ENCODE measurements around the gene HES1. TPM values are rescaled to one million over a fixed set of nuclear protein-coding genes. Genes with fewer than 3 reads are reported as not detected.

The HES1 gene
- polyA plus RNA-seq, 1 donor (not counting 4 experiments of a cell fraction or from before 2014, with no cell fraction given) = 138 TPM

DNA sequence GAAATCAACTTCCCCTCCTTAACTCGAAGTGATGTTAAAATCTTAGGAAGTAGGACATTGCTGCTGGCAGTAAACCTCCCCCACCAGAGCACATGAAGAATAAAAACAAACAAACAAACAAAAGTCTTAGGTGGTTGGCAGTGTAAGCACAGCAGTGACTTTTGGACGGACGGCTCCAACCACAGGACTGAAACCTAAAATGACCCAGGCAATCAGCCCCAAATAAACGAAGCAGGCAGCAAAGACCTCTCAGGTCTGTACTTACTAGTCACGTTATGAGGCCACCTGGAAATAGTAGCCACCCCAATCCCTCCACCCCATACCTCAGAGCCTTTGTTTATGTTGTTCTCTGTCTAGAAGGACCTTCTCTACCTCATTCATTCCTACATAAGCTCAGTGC lies 33.5 kb upstream of the HES1 start:
- TF ChIP-seq EZH2 (IDR thresholded peaks at IDR 0.05; ENCODE audit: low read length) = no peak
- TF ChIP-seq, protein P1, sequence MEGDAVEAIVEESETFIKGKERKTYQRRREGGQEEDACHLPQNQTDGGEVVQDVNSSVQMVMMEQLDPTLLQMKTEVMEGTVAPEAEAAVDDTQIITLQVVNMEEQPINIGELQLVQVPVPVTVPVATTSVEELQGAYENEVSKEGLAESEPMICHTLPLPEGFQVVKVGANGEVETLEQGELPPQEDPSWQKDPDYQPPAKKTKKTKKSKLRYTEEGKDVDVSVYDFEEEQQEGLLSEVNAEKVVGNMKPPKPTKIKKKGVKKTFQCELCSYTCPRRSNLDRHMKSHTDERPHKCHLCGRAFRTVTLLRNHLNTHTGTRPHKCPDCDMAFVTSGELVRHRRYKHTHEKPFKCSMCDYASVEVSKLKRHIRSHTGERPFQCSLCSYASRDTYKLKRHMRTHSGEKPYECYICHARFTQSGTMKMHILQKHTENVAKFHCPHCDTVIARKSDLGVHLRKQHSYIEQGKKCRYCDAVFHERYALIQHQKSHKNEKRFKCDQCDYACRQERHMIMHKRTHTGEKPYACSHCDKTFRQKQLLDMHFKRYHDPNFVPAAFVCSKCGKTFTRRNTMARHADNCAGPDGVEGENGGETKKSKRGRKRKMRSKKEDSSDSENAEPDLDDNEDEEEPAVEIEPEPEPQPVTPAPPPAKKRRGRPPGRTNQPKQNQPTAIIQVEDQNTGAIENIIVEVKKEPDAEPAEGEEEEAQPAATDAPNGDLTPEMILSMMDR (optimal IDR thresholded peaks at IDR 0.05 in 1 of 3, IDR thresholded peaks at IDR 0.05 in 1 of 3, conservative IDR thresholded peaks at IDR 0.05 in 1 of 3; ENCODE audit: extremely low read depth in 1 of 3, insufficient read depth in 2 of 3, low read length in 3 of 3) = no peak
- no peaks in the 10 kb centered on the region for H3K36me3 ChIP-seq (ENCODE audit: control insufficient read depth in 2 of 2, extremely low read depth in 1 of 2, insufficient read depth in 2 of 2, low read length in 2 of 2)
- no peaks in the 10 kb centered on the region for H3K9me3 ChIP-seq (ENCODE audit: control insufficient read depth, low read depth, low read length)
- H2AFZ ChIP-seq (ENCODE audit: control insufficient read depth, low read length) = no peak overlapping the region
- H4K20me1 ChIP-seq (ENCODE audit: control insufficient read depth, extremely low read depth, insufficient read depth, low read length) = no peaks in the 10 kb centered on the region
- dilution Hi-C loops (cut with MboI; ENCODE audit: extremely low pct_ligation_motif_present, low sequenced_read_pairs) = no loop called here
- H3K4me2 ChIP-seq (ENCODE audit: control insufficient read depth, extremely low read depth, insufficient read depth, low read depth, low read length) = no peak overlapping the region
- H3K4me3 ChIP-seq (ENCODE audit: control insufficient read depth in 2 of 3, extremely low read depth in 1 of 3, insufficient read depth in 2 of 3, low read depth in 1 of 3, low read length in 3 of 3) = no peak overlapping the region
- H3K27ac ChIP-seq (ENCODE audit: control insufficient read depth, insufficient read depth, low read length) = no peak overlapping the region
- no peak overlapping the region for H3K9ac ChIP-seq (ENCODE audit: control insufficient read depth, extremely low read depth, insufficient read depth, low read length)
- H3K79me2 ChIP-seq (ENCODE audit: control insufficient read depth, insufficient read depth, low read length) = no peaks in the 10 kb centered on the region
- DNase-seq (ENCODE audit: low read depth, low spot score) = no peak
- no peak for FAIRE-seq
- H3K27me3 ChIP-seq (ENCODE audit: control insufficient read depth, extremely low read depth, insufficient read depth, low read length) = peaks cover 68% of the 10 kb centered on the region
- H3K4me1 ChIP-seq (ENCODE audit: control insufficient read depth, extremely low read depth, insufficient read depth, low read length) = no peaks in the 10 kb centered on the region
- H3K9me1 ChIP-seq (ENCODE audit: control insufficient read depth, extremely low read depth, insufficient read depth, low read length) = no peaks in the 10 kb centered on the region

DNA sequence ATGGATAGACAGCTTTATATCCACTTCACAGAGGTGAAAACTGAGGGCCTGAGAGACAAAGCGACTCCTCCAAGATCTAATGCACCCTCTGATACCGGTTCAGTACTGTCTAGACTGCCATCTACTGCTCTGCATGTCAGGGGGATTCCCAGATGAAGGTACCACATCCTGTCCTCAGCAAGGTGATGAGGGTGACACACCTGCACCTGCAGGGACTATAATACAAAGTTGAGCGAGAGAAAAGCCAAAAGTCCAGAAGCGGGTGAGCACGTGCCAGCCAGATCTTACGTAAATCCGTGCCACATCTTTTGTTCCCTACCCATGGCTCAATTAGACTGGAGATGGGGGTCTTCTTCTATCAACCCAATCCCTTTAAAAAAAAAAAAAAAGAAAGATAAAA lies 32.4 kb upstream of the HES1 start:
- no peak overlapping the region for H3K9ac ChIP-seq (ENCODE audit: control insufficient read depth, extremely low read depth, insufficient read depth, low read length)

More for the DNA sequence above, 32.4 kb upstream of the HES1 start:
- Histone ChIP-seq H3K4me2 (ENCODE audit: control insufficient read depth, extremely low read depth, insufficient read depth, low read depth, low read length) (no peak overlapping the region), H3K9me3 (ENCODE audit: control insufficient read depth, low read depth, low read length) (no peaks in the 10 kb centered on the region), H3K36me3 (ENCODE audit: control insufficient read depth in 2 of 2, extremely low read depth in 1 of 2, insufficient read depth in 2 of 2, low read length in 2 of 2) (no peaks in the 10 kb centered on the region), H3K79me2 (ENCODE audit: control insufficient read depth, insufficient read depth, low read length) (no peaks in the 10 kb centered on the region), H3K4me3 (ENCODE audit: control insufficient read depth in 2 of 3, extremely low read depth in 1 of 3, insufficient read depth in 2 of 3, low read depth in 1 of 3, low read length in 3 of 3) (no peak overlapping the region), H3K9me1 (ENCODE audit: control insufficient read depth, extremely low read depth, insufficient read depth, low read length) (no peaks in the 10 kb centered on the region), H3K27me3 (ENCODE audit: control insufficient read depth, extremely low read depth, insufficient read depth, low read length) (peaks cover 62% of the 10 kb centered on the region), H3K4me1 (ENCODE audit: control insufficient read depth, extremely low read depth, insufficient read depth, low read length) (no peaks in the 10 kb centered on the region), H2AFZ (ENCODE audit: control insufficient read depth, low read length) (no peak overlapping the region), H3K27ac (ENCODE audit: control insufficient read depth, insufficient read depth, low read length) (no peak overlapping the region), H4K20me1 (ENCODE audit: control insufficient read depth, extremely low read depth, insufficient read depth, low read length) (no peaks in the 10 kb centered on the region)
- FAIRE-seq (no peak), DNase-seq (ENCODE audit: low read depth, low spot score) (no peak)
- no peak for TF ChIP-seq EZH2 (IDR thresholded peaks at IDR 0.05; ENCODE audit: low read length)
- TF ChIP-seq, protein P1 (optimal IDR thresholded peaks at IDR 0.05 in 1 of 3, IDR thresholded peaks at IDR 0.05 in 1 of 3, conservative IDR thresholded peaks at IDR 0.05 in 1 of 3; ENCODE audit: extremely low read depth in 1 of 3, insufficient read depth in 2 of 3, low read length in 3 of 3) = no peak
- dilution Hi-C loops (cut with MboI; ENCODE audit: extremely low pct_ligation_motif_present, low sequenced_read_pairs) = no loop called here

All from keratinocyte (primary cell).